A172 (cell line): ENCODE results near the gene GRB7. TPM values are rescaled to one million over a fixed set of nuclear protein-coding genes. Genes with fewer than 3 reads are reported as not detected.
"Not testable (repeated sequence)": the region's sequence is repeated elsewhere in the genome, so short reads cannot be mapped to it uniquely, and the experiment has no call there.

Source experiments
- DNase-seq: peaks from one replicate; pipeline ENCODE4 v3.0.0-alpha.2; 2015; ENCODE audit warnings: low spot score
- total RNA-seq: library from RNA; depleted of rRNA; stranded (reverse); fragments of >200 nt; shearing (Covaris generic); gene quantifications from 2 replicates; pipeline ENCODE4 v1.2.3, GENCODE V29; 2014; rRNA removed

Gene GRB7
- 0.40 and 0.72 TPM in 2 replicates for total RNA-seq

DNA sequence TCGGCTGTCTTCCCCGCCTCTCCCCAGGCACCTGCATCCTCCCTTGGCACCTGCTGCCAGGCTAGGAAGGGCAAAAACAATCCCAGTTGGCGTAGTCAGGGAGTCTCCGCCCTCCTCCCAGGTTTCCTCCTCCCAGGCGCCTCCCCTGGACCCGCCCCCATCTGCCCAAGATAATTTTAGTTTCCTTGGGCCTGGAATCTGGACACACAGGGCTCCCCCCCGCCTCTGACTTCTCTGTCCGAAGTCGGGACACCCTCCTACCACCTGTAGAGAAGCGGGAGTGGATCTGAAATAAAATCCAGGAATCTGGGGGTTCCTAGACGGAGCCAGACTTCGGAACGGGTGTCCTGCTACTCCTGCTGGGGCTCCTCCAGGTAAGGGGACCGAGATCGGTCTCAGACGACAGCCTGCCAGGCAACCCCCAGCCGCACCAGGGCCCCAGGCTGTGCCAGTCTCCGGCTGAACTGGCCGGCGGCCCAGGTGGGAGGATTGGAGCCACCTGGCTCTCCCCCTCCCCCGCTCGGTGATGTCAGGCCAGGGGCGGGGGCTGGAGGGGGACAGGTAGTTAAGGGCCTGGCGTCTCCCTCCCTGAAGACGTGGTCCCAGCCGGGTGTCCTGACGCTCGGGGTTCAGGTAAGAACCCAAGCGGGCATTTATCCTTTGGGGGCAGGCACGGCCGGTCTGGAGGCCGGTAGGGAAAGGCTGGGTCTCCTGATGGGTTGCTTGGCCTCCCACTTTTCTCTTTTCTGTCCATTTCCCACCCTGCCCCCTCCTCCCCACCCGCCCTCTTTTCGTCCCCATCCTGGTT lies at the start of gene GRB7:
GRB7 (plus strand) TSS at position 179 of the 808 bp plus-strand sequence. CDS start 4,364 bp downstream, outside the sequence.
- DNase-seq: no peak

GRCh38 chr17:39688475-39688835 lies 49.3 kb upstream of the GRB7 start:
- DNase-seq: no peak

DNA sequence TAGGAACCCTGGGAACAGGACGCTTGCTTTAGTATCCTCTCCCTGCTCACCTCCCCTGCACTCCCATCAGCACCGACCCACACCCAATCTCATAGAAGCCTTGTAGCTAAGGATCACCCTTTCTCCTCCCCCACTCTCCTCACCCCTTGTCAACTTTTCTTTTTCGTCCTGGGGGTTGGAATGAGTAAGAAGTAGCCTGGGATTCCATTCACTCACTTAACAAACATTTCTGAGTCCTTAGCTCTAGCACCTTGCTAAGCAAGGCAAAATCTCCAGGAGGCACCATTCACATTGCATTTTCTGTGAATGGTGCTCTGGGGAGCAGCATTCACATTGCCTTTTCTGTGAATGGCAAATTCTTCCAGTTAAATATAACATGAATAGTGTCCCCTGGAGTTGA lies 48.8 kb upstream of the GRB7 start:
- DNase-seq: no peak

GRCh38 chr17:39694593-39694992 lies 43.1 kb upstream of the GRB7 start:
- DNase-seq: no peak

GRCh38 chr17:39695089-39695474 lies 42.7 kb upstream of the GRB7 start:
- DNase-seq: no peak

DNA sequence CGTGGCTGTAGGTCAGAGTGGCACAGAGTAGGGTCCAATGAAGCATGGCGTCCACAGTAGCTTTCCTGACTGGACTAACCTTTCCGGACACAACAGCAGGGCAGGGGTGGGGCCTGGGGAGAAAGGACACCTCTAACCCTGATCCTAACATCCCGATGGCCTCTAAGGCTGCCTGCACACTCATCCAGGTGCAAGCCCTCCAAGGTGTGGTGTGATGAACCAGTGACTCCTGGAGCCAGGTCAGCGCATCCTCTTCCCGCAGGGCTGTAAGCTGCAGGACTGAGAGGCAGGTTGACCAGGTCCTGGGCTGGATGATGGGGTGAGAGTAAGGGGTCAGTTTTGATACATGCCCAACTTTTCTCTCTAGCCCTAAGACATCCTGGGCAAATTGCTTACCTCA lies 41.0 kb upstream of the GRB7 start:
- no peak for DNase-seq

- no peak for DNase-seq
Observed at GRCh38 chr17:39697961-39698360, 39.8 kb upstream of the GRB7 start.

DNA sequence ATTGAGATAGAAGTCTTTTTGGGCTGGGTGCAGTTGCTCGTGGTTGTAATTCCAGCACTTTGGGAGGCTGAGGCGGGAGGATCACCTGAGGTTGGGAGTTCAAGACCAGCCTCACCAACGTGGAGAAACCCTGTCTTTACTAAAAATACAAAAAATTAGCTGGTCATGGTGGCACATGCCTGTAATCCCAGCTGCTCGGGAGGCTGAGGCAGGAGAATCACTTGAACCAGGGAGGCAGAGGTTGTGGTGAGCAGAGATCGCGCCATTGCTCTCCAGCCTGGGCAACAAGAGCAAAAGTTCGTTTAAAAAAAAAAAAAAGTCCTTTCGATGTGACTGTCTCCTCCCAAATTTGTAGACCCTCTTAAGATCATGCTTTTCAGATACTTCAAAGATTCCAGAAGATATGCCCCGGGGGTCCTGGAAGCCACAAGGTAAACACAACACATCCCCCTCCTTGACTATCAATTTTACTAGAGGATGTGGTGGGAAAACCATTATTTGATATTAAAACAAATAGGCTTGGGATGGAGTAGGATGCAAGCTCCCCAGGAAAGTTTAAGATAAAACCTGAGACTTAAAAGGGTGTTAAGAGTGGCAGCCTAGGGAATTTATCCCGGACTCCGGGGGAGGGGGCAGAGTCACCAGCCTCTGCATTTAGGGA lies 38.5 kb upstream of the GRB7 start:
- not testable (repeated sequence) for DNase-seq

DNA sequence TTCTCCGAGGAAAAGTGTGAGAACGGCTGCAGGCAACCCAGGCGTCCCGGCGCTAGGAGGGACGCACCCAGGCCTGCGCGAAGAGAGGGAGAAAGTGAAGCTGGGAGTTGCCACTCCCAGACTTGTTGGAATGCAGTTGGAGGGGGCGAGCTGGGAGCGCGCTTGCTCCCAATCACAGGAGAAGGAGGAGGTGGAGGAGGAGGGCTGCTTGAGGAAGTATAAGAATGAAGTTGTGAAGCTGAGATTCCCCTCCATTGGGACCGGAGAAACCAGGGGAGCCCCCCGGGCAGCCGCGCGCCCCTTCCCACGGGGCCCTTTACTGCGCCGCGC lies 38.0 kb upstream of the GRB7 start, which contains the start of gene ERBB2:
ERBB2 (plus strand) TSS at position 247 of the 330 bp plus-strand sequence. CDS start 175 bp downstream, outside the sequence.
- peak; percentile 74 for DNase-seq

GRCh38 chr17:39700148-39700987 lies 37.4 kb upstream of the GRB7 start:
- no peak for DNase-seq

GRCh38 chr17:39701012-39701783 lies 36.5 kb upstream of the GRB7 start:
- no peak for DNase-seq

DNA sequence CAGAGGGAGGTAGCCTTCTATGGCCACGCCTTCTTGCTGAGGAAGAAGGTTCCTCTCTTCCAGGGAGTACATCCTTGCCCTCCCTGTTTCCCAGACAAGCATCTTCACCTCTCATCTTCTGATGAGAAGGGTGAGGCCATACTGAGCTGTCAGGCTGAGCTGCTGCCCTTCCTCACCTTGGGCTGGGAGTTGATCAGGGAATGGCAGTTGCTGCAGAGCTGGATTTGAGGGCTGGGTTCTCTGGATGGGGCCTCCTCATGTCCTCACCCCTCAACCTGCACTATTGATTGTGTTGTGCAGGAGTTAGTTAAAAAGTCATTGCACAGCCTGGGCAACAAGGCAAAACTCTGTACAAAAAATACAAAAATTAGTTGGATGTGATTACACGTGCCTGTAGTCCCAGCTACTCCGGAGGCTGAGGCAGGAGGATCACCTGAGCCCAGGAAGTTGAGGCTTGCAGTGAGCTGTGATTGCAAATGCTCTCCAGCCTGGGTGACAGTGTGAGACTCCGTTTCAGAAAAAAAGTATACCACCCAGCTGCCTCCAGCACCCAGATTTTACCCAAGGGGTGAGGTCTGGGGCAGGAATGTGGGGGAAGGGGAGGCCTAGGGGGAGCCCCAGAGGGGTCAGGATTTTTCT lies 35.8 kb upstream of the GRB7 start:
- no peak for DNase-seq

- DNase-seq: no peak
Observed at GRCh38 chr17:39702901-39703893, 34.5 kb upstream of the GRB7 start.

GRCh38 chr17:39703913-39704312 lies 33.8 kb upstream of the GRB7 start:
- no peak for DNase-seq

DNA sequence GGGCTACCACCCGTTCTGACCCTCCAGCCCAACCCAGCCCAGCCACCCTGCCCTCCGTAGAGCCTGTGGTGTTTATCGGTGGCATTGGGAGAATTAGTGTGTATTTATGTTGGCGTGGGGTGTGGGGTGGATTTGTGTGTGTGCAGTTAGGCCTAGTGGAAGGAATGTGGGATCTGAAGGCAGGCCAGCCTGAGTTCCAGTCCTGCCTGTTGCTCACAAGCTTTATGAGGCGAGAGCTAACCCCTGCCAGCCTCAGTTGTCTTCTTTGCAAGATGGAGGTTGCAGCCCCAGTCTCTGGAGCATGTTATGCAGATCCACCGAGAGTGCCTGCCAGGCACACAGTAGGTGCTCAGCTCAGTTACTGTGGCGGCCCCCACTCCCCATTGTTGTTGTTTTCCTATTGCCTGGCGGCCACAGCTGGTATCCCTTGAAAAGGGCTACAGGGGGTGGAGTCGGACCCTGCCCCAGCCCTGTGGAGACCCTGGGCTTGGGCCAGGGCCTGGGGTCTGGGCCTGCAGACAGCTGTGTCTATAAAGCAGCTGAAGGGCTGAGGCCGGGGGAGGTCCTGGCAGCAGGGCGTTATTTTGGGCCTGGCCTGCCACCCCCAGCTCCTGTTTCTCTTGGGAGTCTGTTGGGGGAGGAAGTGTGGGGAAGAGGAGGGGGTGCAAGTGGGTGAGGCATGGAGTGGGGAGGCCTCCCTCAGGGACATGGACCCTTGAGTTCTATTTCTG lies 32.8 kb upstream of the GRB7 start:
- no peak for DNase-seq

- DNase-seq: no peak
Observed at GRCh38 chr17:39705786-39706348, 31.9 kb upstream of the GRB7 start.

GRCh38 chr17:39706383-39706782 lies 31.4 kb upstream of the GRB7 start:
- DNase-seq: no peak

GRCh38 chr17:39706921-39707337 lies 30.8 kb upstream of the GRB7 start:
- no peak for DNase-seq
